HepG2 (cell line): ENCODE results near the gene GLRX5. TPM values are rescaled to one million over a fixed set of nuclear protein-coding genes. Genes with fewer than 3 reads are reported as not detected.

ENCODE experiments used
- KIAA2018 ChIP-seq: sonication (generic); formaldehyde crosslinking; IDR thresholded peaks from 2 replicates; pipeline ENCODE4 v1.5.0; 2020; ENCODE audit warnings: mild to moderate bottlenecking, missing genetic modification reagents, borderline replicate concordance
- MAZ ChIP-seq, 2 experiments: sonication (generic) in 1 of 2; formaldehyde crosslinking in 1 of 2; IDR thresholded peaks; 2 replicates each; pipeline versions ENCODE4 v1.5.0 to v1.6.1; 2012 to 2020; ENCODE audit warnings: low read depth in 2 of 2, mild to moderate bottlenecking in 2 of 2, borderline replicate concordance in 1 of 2, improper control_type of control experiment in 1 of 2, low read length in 1 of 2, missing genetic modification reagents in 1 of 2, moderate library complexity in 1 of 2
- NFAT5 ChIP-seq: sonication (generic); formaldehyde crosslinking; IDR thresholded peaks from 2 replicates; pipeline ENCODE4 v1.4.0; 2020; ENCODE audit warnings: missing genetic modification reagents
- RXRA ChIP-seq: sonication (generic); formaldehyde crosslinking; IDR thresholded peaks from 2 replicates; pipeline ENCODE4 v1.5.1; 2020; ENCODE audit warnings: missing genetic modification reagents
- TCF7 ChIP-seq: sonication (generic); IDR thresholded peaks from 2 replicates; pipeline ENCODE4 v1.6.1; 2016; ENCODE audit warnings: antibody characterized with exemption, low read depth
- YY1 ChIP-seq: IDR thresholded peaks from 2 replicates; pipeline ENCODE4 v1.6.1; 2011; ENCODE audit warnings: low read length, low read depth, moderate library complexity, mild to moderate bottlenecking; ENCODE audit not compliant: insufficient read depth, insufficient replicate concordance
- ZC3H4 ChIP-seq: sonication (generic); formaldehyde crosslinking; IDR thresholded peaks from 2 replicates; pipeline ENCODE4 v1.4.0; 2020; ENCODE audit warnings: missing genetic modification reagents, borderline replicate concordance
- ZNF232 ChIP-seq: sonication (generic); formaldehyde crosslinking; IDR thresholded peaks from 2 replicates; pipeline ENCODE4 v1.4.0; 2020; ENCODE audit warnings: missing genetic modification reagents, borderline replicate concordance
- ZNF335 ChIP-seq: sonication (generic); formaldehyde crosslinking; IDR thresholded peaks from 2 replicates; pipeline ENCODE4 v1.4.0; 2020; ENCODE audit warnings: missing genetic modification reagents
- polyA plus RNA-seq, 8 experiments: library from polyadenylated mRNA; depleted of rRNA in 3 of 8; stranded (reverse) in 7 of 8; unstranded in 1 of 8; fragments of >200 nt; fragmentation: Illumina TruSeq in 4 of 8; extraction: Trizol in 4 of 8; gene quantifications; 2 replicates each; pipeline versions ENCODE4 v1.2.1 to v1.2.3, GENCODE V29; 2011 to 2016; ENCODE audit warnings: low read depth in 4 of 8, missing spikeins in 1 of 8, mixed read lengths in 1 of 8; ENCODE audit not compliant: insufficient read depth in 1 of 8
- total RNA-seq, 5 experiments: library from RNA; depleted of rRNA; stranded (reverse); fragments of >200 nt; fragmentation: Illumina TruSeq; extraction: Trizol; gene quantifications; 2 replicates each; pipeline ENCODE4 v1.2.3, GENCODE V29; 2016; ENCODE audit warnings: low read depth in 1 of 5
- TF ChIP-seq, protein P1 (sequence below), 2 experiments: sonication (generic) in 1 of 2; formaldehyde crosslinking in 1 of 2; IDR thresholded peaks; 2 replicates each; pipeline versions ENCODE4 v1.5.1 to v1.6.1; 2011 to 2020; ENCODE audit warnings: borderline replicate concordance in 1 of 2, low read depth in 1 of 2, low read length in 1 of 2, mild to moderate bottlenecking in 1 of 2, missing genetic modification reagents in 1 of 2, moderate library complexity in 1 of 2

GLRX5 gene
- total and polyA plus RNA-seq, 2 of the 13 experiments (the other 11 are each of a cell fraction or from before 2014, with no cell fraction given), result 122 to 146 TPM

- TF ChIP-seq NFAT5 (CRISPR knock-in tag), result no peak
- peak; percentile 11 for TF ChIP-seq YY1
- peak; percentile 23; the same call in 1 of the 2 replicates for TF ChIP-seq RXRA (CRISPR knock-in tag)
- no peak for TF ChIP-seq ZC3H4 (CRISPR knock-in tag)
- TF ChIP-seq, protein P1, sequence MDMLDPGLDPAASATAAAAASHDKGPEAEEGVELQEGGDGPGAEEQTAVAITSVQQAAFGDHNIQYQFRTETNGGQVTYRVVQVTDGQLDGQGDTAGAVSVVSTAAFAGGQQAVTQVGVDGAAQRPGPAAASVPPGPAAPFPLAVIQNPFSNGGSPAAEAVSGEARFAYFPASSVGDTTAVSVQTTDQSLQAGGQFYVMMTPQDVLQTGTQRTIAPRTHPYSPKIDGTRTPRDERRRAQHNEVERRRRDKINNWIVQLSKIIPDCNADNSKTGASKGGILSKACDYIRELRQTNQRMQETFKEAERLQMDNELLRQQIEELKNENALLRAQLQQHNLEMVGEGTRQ (IDR thresholded peaks at IDR 0.05; ENCODE audit: low read depth, low read length), result no peak
- TF ChIP-seq, protein P1 (CRISPR knock-in tag; IDR thresholded peaks at IDR 0.05; ENCODE audit: borderline replicate concordance), result no peak
- TF ChIP-seq ZNF232 (CRISPR knock-in tag), result no peak
- peak; percentile 53; the same call in 1 of the 2 replicates for TF ChIP-seq MAZ (IDR thresholded peaks at IDR 0.05; ENCODE audit: borderline replicate concordance, low read depth, low read length)
- TF ChIP-seq MAZ (CRISPR knock-in tag; IDR thresholded peaks at IDR 0.05; ENCODE audit: low read depth), result no peak
- TF ChIP-seq KIAA2018, result no peak
- peak; percentile 53; the same call in 1 of the 2 replicates for TF ChIP-seq TCF7
- no peak for TF ChIP-seq ZNF335 (CRISPR knock-in tag)
Measured at GRCh38 chr14:95515596-95516552, 19.0 kb upstream of the GLRX5 start (continued).
